Caco-2 (cell line): ENCODE data around the gene RGS14. TPM values are rescaled to one million over a fixed set of nuclear protein-coding genes. Genes with fewer than 3 reads are reported as not detected.

ENCODE experiments used
- BruUV-seq: library from RNA; stranded (reverse); fragments of 400-500 nt; replicated peaks from 2 replicates; lab custom pipeline; 2021; lab: Mats Ljungman, UMichigan
- CTCF ChIA-PET: fragments of 300-600 bp; sonication (Branson Sonifier 250); formaldehyde crosslinking; loops from one replicate; lab custom pipeline; 2022; ENCODE audit warnings: antibody characterized with exemption; lab: Charles Lee
- POLR2A ChIA-PET: fragments of 300-600 bp; sonication (Branson Sonifier 250); formaldehyde crosslinking; loops from one replicate; lab custom pipeline; 2022; ENCODE audit warnings: antibody characterized with exemption; lab: Charles Lee
- DNase-seq, 2 experiments: peaks; one replicate each; pipeline versions ENCODE4 v3.0.0 to v3.0.0-alpha.2; 2020 to 2022
- H3K27me3 ChIP-seq: replicated peaks from 2 replicates; pipeline ENCODE4 v1.6.0; 2011; ENCODE audit warnings: low read length; ENCODE audit not compliant: control insufficient read depth, insufficient read depth
- H3K36me3 ChIP-seq: 2 replicates; pipeline ENCODE4 v1.5.1; 2011; ENCODE audit warnings: low read length; ENCODE audit not compliant: control insufficient read depth, insufficient read depth
- H3K4me1 ChIP-seq: fragments of 250-450 bp; sonication (Bioruptor Pico); 2 replicates; pipeline ENCODE4 v1.5.1; 2020; ENCODE audit warnings: mild to moderate bottlenecking
- H3K4me3 ChIP-seq: 2 replicates; pipeline ENCODE4 v1.5.1; 2011; ENCODE audit warnings: low read depth, mild to moderate bottlenecking, control low read depth, low read length
- H3K9me3 ChIP-seq: fragments of 250-450 bp; sonication (Bioruptor Pico); 2 replicates; pipeline ENCODE4 v1.5.1; 2020; ENCODE audit warnings: mild to moderate bottlenecking, moderate library complexity
- H3K27ac Mint-ChIP-seq: one replicate; pipeline ENCODE4 v1.8.0; 2022; ENCODE audit warnings: mixed read lengths; ENCODE audit not compliant: unreplicated experiment
- H3K27me3 Mint-ChIP-seq: one replicate; pipeline ENCODE4 v1.8.0; 2022; ENCODE audit warnings: mixed read lengths; ENCODE audit not compliant: insufficient read depth, unreplicated experiment
- H3K36me3 Mint-ChIP-seq: one replicate; pipeline ENCODE4 v1.8.0; 2022; ENCODE audit warnings: mild to moderate bottlenecking, mixed read lengths; ENCODE audit not compliant: insufficient read depth, unreplicated experiment
- H3K4me1 Mint-ChIP-seq: one replicate; pipeline ENCODE4 v1.8.0; 2022; ENCODE audit warnings: low read depth, mixed read lengths; ENCODE audit not compliant: unreplicated experiment
- H3K4me3 Mint-ChIP-seq: one replicate; pipeline ENCODE4 v1.8.0; 2022; ENCODE audit warnings: mild to moderate bottlenecking, moderate library complexity, mixed read lengths; ENCODE audit not compliant: unreplicated experiment
- H3K9me3 Mint-ChIP-seq: one replicate; pipeline ENCODE4 v1.8.0; 2022; ENCODE audit warnings: mixed read lengths; ENCODE audit not compliant: unreplicated experiment
- CTCF ChIP-seq, 2 experiments: fragments of 200-600 bp in 1 of 2; IDR thresholded peaks; 1 replicate in 1 of 2; 2 replicates in 1 of 2; pipeline versions ENCODE4 v1.5.1 to v1.8.0; 2011 to 2022; ENCODE audit warnings: antibody characterized with exemption in 1 of 2, control low read depth in 1 of 2, inconsistent platforms in 1 of 2, low read depth in 1 of 2, low read length in 1 of 2, mild to moderate bottlenecking in 1 of 2, moderate library complexity in 1 of 2; ENCODE audit not compliant: insufficient read depth in 1 of 2, severe bottlenecking in 1 of 2, unreplicated experiment in 1 of 2
- intact Hi-C: fragments of 100-400 bp; cut with micrococcal nuclease; formaldehyde crosslinking; loops from one replicate; pipeline ENCODE4 v1.10.0; 2022; ENCODE audit not compliant: unreplicated experiment
- total RNA-seq: library from RNA; stranded (reverse); gene quantifications from 2 replicates; pipeline ENCODE4 v1.2.3, GENCODE V29; 2022

Gene RGS14
- total RNA-seq, 1 experiment from 2014 or later: 15.2 TPM

GRCh38 chr5:177311392-177311722, 46.4 kb upstream of the RGS14 start:
- no peaks in the 10 kb centered on the region for H3K9me3 ChIP-seq
- intact Hi-C loops: no loop called here
- H3K9me3 Mint-ChIP-seq: no peaks in the 10 kb centered on the region
- no peak for TF ChIP-seq CTCF (IDR thresholded peaks at IDR 0.05; ENCODE audit: insufficient read depth in 1 of 2, low read depth in 1 of 2, low read length in 1 of 2, severe bottlenecking in 1 of 2, unreplicated experiment in 1 of 2)
- H3K27ac Mint-ChIP-seq: peak overlapping the region; percentile 93
- no peak for DNase-seq
- peaks cover 13% of the 10 kb centered on the region for H3K4me1 Mint-ChIP-seq
- H3K36me3 ChIP-seq: peaks cover 6% of the 10 kb centered on the region
- H3K27me3 ChIP-seq: no peaks in the 10 kb centered on the region
- peak overlapping the region; percentile 82 for H3K4me3 Mint-ChIP-seq
- peaks cover 11% of the 10 kb centered on the region for H3K4me1 ChIP-seq
- H3K27me3 Mint-ChIP-seq: no peaks in the 10 kb centered on the region
- ChIA-PET CTCF (interaction anchor here (1.0 to 2.4 kb wide), 4 partner anchors 14 to 224 kb away, joined by 3 to 8 read pairs (median 6); partner anchors contain the start of gene FGFR4), POLR2A (interaction anchor here (1.6 kb wide), 1 partner anchor 116 kb away, joined by 7 read pairs; the partner anchor contains the start of gene GRK6)
- no TSS peak for BruUV-seq
- H3K36me3 Mint-ChIP-seq: peaks cover 47% of the 10 kb centered on the region
- peak overlapping the region; percentile 93 for H3K4me3 ChIP-seq

GRCh38 chr5:177311723-177312648, 45.7 kb upstream of the RGS14 start, which contains the start of gene MXD3:
Gene MXD3, minus strand, starts transcription at chr5:177311898. Its CDS starts 68 bp downstream, at chr5:177311830.
- no TSS peak for BruUV-seq
- Histone ChIP-seq H3K4me1 (peaks cover 11% of the 10 kb centered on the region), H3K9me3 (no peaks in the 10 kb centered on the region), H3K4me3 (peak within 1 kb of the TSS; percentile 93), H3K27me3 (no peaks in the 10 kb centered on the region), H3K36me3 (peaks cover 3% of the 10 kb centered on the region)
- Mint-ChIP-seq H3K27ac (peak within 1 kb of the TSS; percentile 93), H3K9me3 (no peaks in the 10 kb centered on the region), H3K4me3 (peak within 1 kb of the TSS; percentile 82), H3K36me3 (peaks cover 40% of the 10 kb centered on the region), H3K27me3 (no peaks in the 10 kb centered on the region), H3K4me1 (peaks cover 13% of the 10 kb centered on the region)
- no peak for TF ChIP-seq CTCF (IDR thresholded peaks at IDR 0.05; ENCODE audit: insufficient read depth in 1 of 2, low read depth in 1 of 2, low read length in 1 of 2, severe bottlenecking in 1 of 2, unreplicated experiment in 1 of 2)
- DNase-seq: peak; percentile 99
- CTCF ChIA-PET: interaction anchor here (0.6 to 2.4 kb wide), 12 partner anchors 14 to 299 kb away, joined by 3 to 8 read pairs (median 4); partner anchors contain the start of genes FGFR4 and LMAN2
- intact Hi-C loops: loop anchor here (1.0 to 2.0 kb wide), 4 partner anchors 39 to 185 kb away; partner anchors contain the start of genes LMAN2 and PDLIM7
- POLR2A ChIA-PET: interaction anchor here (0.6 to 1.6 kb wide), 6 partner anchors 9 to 793 kb away, joined by 3 to 14 read pairs (median 6); partner anchors contain the start of genes GRK6, PRELID1 and RAB24

- Histone ChIP-seq H3K4me1 (peaks cover 11% of the 10 kb centered on the region), H3K36me3 (peaks cover 3% of the 10 kb centered on the region), H3K9me3 (no peaks in the 10 kb centered on the region), H3K4me3 (peak overlapping the region; percentile 93), H3K27me3 (no peaks in the 10 kb centered on the region)
- no peaks in the 10 kb centered on the region for H3K9me3 Mint-ChIP-seq
- TSS peak; percentile 79 for BruUV-seq
- intact Hi-C loops: loop anchor here (1.0 to 2.0 kb wide), 5 partner anchors 14 to 184 kb away; partner anchors contain the start of genes LMAN2 and PDLIM7
- H3K27ac Mint-ChIP-seq: peak overlapping the region; percentile 93
- H3K4me1 Mint-ChIP-seq: peaks cover 13% of the 10 kb centered on the region
- peaks cover 41% of the 10 kb centered on the region for H3K36me3 Mint-ChIP-seq
- TF ChIP-seq CTCF (IDR thresholded peaks at IDR 0.05; ENCODE audit: insufficient read depth in 1 of 2, low read depth in 1 of 2, low read length in 1 of 2, severe bottlenecking in 1 of 2, unreplicated experiment in 1 of 2): peak in 1 of 2 experiments; percentile 51
- H3K27me3 Mint-ChIP-seq: no peaks in the 10 kb centered on the region
- H3K4me3 Mint-ChIP-seq: peak overlapping the region; percentile 82
- peak; percentile 79 to 87 for DNase-seq
- POLR2A ChIA-PET: interaction anchor here (0.7 to 1.6 kb wide), 4 partner anchors 10 to 114 kb away, joined by 3 to 7 read pairs (median 6); partner anchors contain the start of genes GRK6, PRELID1 and RAB24
- CTCF ChIA-PET: interaction anchor here (0.6 to 2.1 kb wide), 12 partner anchors 13 to 300 kb away, joined by 3 to 8 read pairs (median 4); partner anchors contain the start of genes FGFR4 and LMAN2
Observed at GRCh38 chr5:177312649-177313181, 45.0 kb upstream of the RGS14 start.
